ENCODE data around the gene PAQR3.
"Not testable (repeated sequence)": the region's sequence is repeated elsewhere in the genome, so short reads cannot be mapped to it uniquely, and the experiment has no call there.

PAQR3 gene

DNA sequence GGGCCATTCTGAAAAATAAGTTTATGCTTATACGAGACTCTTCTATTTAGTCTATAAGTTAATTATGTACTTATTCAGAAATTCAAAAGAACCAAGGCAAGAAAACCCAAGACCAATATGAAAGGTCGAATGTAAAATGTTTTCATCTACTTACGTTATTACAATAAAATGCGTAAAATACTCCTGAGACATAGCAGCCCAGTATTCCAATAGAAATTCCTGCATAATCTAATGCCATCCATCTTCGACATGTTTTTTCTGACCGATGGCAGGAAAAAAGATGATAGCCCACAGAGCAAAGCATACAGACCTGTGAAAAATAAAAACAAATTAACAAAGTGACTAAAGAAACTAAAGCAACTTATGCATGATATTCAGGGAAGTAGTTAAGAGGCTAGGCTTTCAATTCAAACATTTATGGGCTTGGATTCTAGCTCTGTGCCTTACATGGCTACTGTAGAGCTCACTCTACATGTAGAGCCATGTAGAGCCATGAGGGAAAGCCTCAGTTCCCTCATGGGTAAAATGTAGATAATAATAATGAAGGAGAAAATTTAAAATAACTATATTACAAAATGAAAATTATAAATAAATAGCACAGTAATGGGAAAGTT, 9.1 kb downstream of the PAQR3 start:
- DNase-seq (ENCODE audit: insufficient read length, low spot score): no peak
- FAIRE-seq: no peak
- TF ChIP-seq, protein P1, sequence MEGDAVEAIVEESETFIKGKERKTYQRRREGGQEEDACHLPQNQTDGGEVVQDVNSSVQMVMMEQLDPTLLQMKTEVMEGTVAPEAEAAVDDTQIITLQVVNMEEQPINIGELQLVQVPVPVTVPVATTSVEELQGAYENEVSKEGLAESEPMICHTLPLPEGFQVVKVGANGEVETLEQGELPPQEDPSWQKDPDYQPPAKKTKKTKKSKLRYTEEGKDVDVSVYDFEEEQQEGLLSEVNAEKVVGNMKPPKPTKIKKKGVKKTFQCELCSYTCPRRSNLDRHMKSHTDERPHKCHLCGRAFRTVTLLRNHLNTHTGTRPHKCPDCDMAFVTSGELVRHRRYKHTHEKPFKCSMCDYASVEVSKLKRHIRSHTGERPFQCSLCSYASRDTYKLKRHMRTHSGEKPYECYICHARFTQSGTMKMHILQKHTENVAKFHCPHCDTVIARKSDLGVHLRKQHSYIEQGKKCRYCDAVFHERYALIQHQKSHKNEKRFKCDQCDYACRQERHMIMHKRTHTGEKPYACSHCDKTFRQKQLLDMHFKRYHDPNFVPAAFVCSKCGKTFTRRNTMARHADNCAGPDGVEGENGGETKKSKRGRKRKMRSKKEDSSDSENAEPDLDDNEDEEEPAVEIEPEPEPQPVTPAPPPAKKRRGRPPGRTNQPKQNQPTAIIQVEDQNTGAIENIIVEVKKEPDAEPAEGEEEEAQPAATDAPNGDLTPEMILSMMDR (IDR thresholded peaks at IDR 0.05; ENCODE audit: insufficient read depth, missing control alignments): no peak

DNA sequence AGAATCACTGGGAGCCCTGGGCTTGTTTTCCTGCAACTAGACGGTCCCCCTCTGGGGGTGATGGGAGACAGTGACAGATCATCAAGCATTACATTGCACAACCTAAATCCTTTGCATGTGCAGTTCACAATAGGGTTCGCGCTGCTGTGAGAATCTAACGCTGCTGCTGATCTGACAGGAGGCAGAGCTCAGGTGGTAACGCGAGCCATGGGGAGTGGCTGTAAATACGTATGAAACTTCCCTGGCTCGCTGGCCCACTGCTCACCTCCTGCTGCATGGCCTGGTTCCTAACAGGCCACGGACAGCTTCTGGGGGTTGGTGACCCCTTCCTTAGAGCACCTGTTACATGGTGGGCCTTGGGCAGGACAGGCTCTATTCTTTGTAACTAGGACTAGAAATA, 10.4 kb downstream of the PAQR3 start:
- TF ChIP-seq, protein P1 (IDR thresholded peaks at IDR 0.05; ENCODE audit: insufficient read depth, missing control alignments): no peak
- FAIRE-seq: no peak

DNA sequence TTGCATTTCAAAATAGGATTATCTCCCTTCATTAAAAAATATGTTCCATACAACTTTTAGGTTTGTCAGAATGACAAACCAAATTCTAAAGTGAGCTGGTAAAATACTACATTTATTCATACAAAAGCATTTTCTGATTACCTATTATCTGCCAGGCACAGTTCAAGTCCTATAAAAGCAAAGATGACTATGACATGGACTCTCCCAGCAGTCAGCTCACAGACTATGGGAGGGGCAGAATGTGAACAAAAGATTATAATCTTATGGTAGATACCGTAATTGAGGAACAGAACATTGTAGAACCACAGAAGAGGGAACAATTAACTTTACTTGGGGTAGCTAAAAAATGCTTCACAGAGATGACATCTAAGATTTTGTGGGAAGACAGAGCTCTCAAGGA, 12.4 kb downstream of the PAQR3 start:
- TF ChIP-seq, protein P1 (IDR thresholded peaks at IDR 0.05; ENCODE audit: insufficient read depth, missing control alignments): no peak
- DNase-seq (ENCODE audit: insufficient read length, low spot score): no peak
- FAIRE-seq: no peak

More for the DNA sequence above, 10.4 kb downstream of the PAQR3 start:
- DNase-seq (ENCODE audit: insufficient read length, low spot score): no peak

DNA sequence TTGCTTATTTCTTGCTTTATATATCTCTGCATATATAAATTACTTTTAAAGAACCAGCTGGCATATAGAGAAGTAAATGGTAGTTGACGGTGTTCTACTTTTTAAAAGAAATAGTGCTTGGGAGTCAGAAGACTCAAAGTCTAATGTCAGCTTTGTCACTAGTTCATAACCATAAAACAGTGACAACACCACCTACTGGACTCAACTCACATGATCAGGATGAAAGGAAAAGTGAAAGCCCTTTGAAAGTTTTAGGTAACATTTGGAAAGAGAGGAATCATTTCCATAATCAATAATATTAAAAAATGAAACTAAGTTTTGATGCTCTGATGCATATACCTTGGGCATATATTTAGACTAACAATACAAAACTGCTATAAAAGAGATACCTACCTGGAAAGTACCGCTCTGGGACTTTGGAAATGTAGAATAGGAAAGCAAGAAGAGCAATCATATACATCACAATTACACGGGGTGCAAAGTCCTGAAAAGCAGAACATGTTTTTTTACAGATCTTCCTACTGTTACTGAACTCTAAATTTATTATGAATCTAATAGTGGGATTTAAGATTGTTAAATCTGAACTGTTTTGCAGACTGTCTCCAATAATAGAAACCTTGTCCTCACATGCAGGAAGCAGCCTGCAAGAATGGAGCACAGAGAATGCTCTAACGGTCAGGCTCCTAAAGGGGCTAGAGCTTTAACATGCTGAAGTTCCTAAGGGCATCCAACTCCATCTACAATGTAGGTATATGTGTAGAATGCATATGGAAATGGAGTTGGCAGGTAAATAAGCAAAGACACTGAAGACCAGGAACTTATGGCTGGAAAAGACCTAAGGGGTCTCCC, 15.6 kb downstream of the PAQR3 start:
- TF ChIP-seq, protein P1 (IDR thresholded peaks at IDR 0.05; ENCODE audit: insufficient read depth, missing control alignments): peak; percentile 10
- peak; percentile 41 for FAIRE-seq
- no peak for DNase-seq (ENCODE audit: insufficient read length, low spot score)

DNA sequence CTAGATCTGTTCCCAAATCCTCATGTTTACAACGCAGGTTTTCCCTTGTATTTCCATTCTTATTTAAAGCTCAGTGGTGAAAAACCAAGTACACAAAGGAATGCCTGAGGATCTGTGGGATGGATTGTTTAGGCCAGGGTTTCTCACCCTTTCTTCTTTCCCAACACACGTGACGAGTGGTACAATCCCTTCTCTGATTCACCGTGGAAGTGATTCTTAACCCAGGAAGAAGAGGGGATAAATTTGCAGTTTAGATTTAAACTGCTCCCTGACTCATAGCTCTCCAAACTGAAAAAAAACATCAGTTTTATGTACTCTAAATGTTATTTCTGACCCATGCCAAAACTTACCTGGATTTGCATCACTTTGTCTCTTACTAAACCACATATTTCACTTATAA, 17.0 kb downstream of the PAQR3 start:
- TF ChIP-seq, protein P1 (IDR thresholded peaks at IDR 0.05; ENCODE audit: insufficient read depth, missing control alignments): no peak
- DNase-seq (ENCODE audit: insufficient read length, low spot score): no peak
- FAIRE-seq: no peak

DNA sequence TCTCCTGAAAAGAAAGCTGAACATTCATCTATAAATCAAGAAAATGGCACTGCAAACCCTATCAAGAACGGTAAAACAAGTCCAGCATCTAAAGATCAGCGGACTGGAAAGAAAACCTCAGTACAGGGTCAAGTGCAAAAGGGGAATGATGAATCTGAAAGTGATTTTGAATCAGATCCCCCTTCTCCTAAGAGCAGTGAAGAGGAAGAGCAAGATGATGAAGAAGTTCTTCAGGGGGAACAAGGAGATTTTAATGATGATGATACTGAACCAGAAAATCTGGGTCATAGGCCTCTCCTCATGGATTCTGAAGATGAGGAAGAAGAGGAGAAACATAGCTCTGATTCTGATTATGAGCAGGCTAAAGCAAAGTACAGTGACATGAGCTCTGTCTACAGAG, 28.6 kb downstream of the PAQR3 start:
- TF ChIP-seq, protein P1 (IDR thresholded peaks at IDR 0.05; ENCODE audit: insufficient read depth, missing control alignments): no peak
- FAIRE-seq (no peak), DNase-seq (ENCODE audit: insufficient read length, low spot score) (no peak)

DNA sequence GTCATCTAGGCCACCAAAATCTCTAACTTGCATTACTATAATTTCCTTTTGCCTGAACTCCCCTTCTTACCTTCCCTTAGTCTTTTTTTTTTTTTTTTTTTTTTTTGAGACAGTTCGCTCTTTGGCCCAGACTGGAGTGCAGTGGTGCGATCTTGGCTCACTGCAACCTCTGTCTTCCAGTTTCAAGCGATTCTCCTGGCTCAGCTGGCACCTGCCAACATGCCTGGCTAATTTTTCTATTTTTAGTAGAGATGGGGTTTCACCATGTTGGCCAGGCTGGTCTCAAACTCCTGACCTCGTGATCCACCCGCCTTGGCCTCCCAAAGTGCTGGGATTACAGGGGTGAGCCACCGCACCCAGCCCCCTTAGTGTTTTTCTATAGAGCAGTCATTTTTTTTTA, 30.3 kb downstream of the PAQR3 start:
- DNase-seq (ENCODE audit: insufficient read length, low spot score); FAIRE-seq: not testable (repeated sequence)
